OCI-LY7 (cell line): ENCODE data around the gene GADL1. TPM values are rescaled to one million over a fixed set of nuclear protein-coding genes. Genes with fewer than 3 reads are reported as not detected.

Experiments
- BruUV-seq: library from RNA; stranded (reverse); fragments of 400-500 nt; replicated peaks from 2 replicates; lab custom pipeline; 2021; lab: Mats Ljungman, UMichigan
- CTCF ChIA-PET: fragments of 300-600 bp; sonication (Branson Sonifier 250); formaldehyde crosslinking; loops from one replicate; lab custom pipeline; 2022; ENCODE audit warnings: antibody characterized with exemption; ENCODE audit not compliant: unreplicated experiment; lab: Charles Lee
- POLR2A ChIA-PET: fragments of 300-600 bp; sonication (Branson Sonifier 250); formaldehyde crosslinking; loops from one replicate; lab custom pipeline; 2022; ENCODE audit warnings: antibody characterized with exemption; lab: Charles Lee
- DNase-seq: peaks from one replicate; pipeline ENCODE4 v3.0.0-alpha.2; 2015; ENCODE audit warnings: low spot score
- H2AFZ ChIP-seq: fragments of 200-600 bp; sonication (generic), shearing (Covaris generic); 2 replicates; pipeline ENCODE4 v1.6.1; 2014; ENCODE audit warnings: mild to moderate bottlenecking, antibody characterized with exemption, low read length, moderate library complexity
- H3K27ac ChIP-seq: fragments of 200-600 bp; sonication (generic); 2 replicates; pipeline ENCODE4 v1.5.1; 2014; ENCODE audit warnings: mixed run types, low read depth, mild to moderate bottlenecking, moderate library complexity, low read length, inconsistent platforms; ENCODE audit not compliant: poor library complexity, severe bottlenecking
- H3K36me3 ChIP-seq: fragments of 200-600 bp; sonication (generic); 2 replicates; pipeline ENCODE4 v1.6.1; 2014; ENCODE audit warnings: mild to moderate bottlenecking, antibody characterized with exemption, low read length, moderate library complexity, mixed read lengths; ENCODE audit not compliant: insufficient read depth
- H3K4me1 ChIP-seq: fragments of 200-600 bp; sonication (generic); 2 replicates; pipeline ENCODE4 v1.5.1; 2014; ENCODE audit warnings: mild to moderate bottlenecking, low read length; ENCODE audit not compliant: insufficient read depth, poor library complexity, severe bottlenecking
- H3K4me2 ChIP-seq: fragments of 200-600 bp; sonication (generic); 2 replicates; pipeline ENCODE4 v1.6.1; 2014; ENCODE audit warnings: mild to moderate bottlenecking, low read length
- H3K4me3 ChIP-seq: fragments of 200-600 bp; sonication (generic); 2 replicates; pipeline ENCODE4 v1.5.1; 2014; ENCODE audit warnings: mild to moderate bottlenecking, low read depth, low read length; ENCODE audit not compliant: poor library complexity, severe bottlenecking
- H3K79me2 ChIP-seq: fragments of 200-600 bp; sonication (generic); 2 replicates; pipeline ENCODE4 v1.6.1; 2016; ENCODE audit warnings: low read depth, mild to moderate bottlenecking, low read length, moderate library complexity, mixed read lengths; ENCODE audit not compliant: insufficient read depth
- H3K9me2 ChIP-seq: fragments of 200-600 bp; sonication (generic); 2 replicates; pipeline ENCODE4 v1.6.1; 2016; ENCODE audit warnings: mild to moderate bottlenecking, low read length, mixed read lengths; ENCODE audit not compliant: insufficient read depth
- H3K9me3 ChIP-seq: fragments of 200-600 bp; sonication (generic); 2 replicates; pipeline ENCODE4 v1.6.1; 2014; ENCODE audit warnings: mild to moderate bottlenecking, mixed run types, low read length, mixed read lengths
- H4K20me1 ChIP-seq: fragments of 200-600 bp; sonication (generic); 2 replicates; pipeline ENCODE4 v1.6.1; 2014; ENCODE audit warnings: mild to moderate bottlenecking, antibody characterized with exemption, low read length, moderate library complexity, mixed read lengths; ENCODE audit not compliant: insufficient read depth
- CTCF ChIP-seq: fragments of 200-600 bp; sonication (generic); conservative IDR thresholded peaks from 2 replicates; pipeline ENCODE4 v1.5.1; 2014; ENCODE audit warnings: mild to moderate bottlenecking, antibody characterized with exemption, low read length, moderate library complexity, mixed read lengths
- EZH2phosphoT487 ChIP-seq: fragments of 200-600 bp; sonication (generic); IDR thresholded peaks from 2 replicates; pipeline ENCODE4 v1.6.1; 2018; ENCODE audit warnings: low read depth, borderline replicate concordance, mild to moderate bottlenecking, mixed run types, antibody characterized with exemption, low read length, moderate library complexity, mixed read lengths
- intact Hi-C: fragments of 100-400 bp; cut with micrococcal nuclease; formaldehyde crosslinking; loops from one replicate; pipeline ENCODE4 v1.10.0; 2022; ENCODE audit not compliant: unreplicated experiment
- total RNA-seq, 2 experiments: library from RNA; depleted of rRNA in 1 of 2; stranded (reverse); fragments of >200 nt in 1 of 2; shearing (Covaris generic) in 1 of 2; gene quantifications; 2 replicates each; pipeline ENCODE4 v1.2.3, GENCODE V29; 2014 to 2022

The GADL1 gene
- total RNA-seq, 2 experiments from 2014 or later = not detected

DNA sequence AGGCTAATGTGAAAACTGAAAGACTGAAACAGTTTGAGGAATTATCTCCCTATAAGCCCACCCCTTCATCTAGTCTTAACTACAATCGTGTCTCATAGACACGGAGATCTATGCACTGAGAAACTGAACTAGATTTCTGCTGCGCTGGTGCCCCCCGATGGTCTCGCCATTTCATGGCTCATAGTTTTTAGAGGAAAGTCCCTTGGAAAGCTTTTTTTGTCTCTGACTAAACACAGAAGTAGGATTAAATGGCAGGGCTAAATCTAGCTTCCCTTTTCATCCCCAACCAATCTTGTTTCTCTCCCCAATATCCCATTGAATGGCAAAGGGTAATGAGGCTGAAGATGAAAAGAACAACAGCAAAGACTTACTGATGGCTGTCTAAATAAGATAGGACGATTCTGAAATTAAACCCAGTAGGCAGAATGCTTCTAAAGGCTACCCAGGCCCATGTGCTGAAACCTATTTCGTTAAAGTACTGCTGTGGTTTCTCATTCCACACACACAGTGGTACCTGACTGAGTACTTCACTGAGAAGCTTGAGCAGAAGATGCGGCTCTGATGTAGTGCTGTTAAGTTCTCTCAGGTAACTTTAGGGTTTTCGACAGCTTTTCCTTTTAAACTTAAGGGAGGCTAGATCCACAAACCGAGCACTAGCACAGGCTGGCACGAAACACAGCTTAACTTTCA lies 142.7 kb downstream of the GADL1 start:
- Histone ChIP-seq H3K36me3 (no peaks in the 10 kb centered on the region), H4K20me1 (no peaks in the 10 kb centered on the region), H3K9me3 (no peaks in the 10 kb centered on the region), H3K79me2 (no peaks in the 10 kb centered on the region), H3K4me2 (no peak overlapping the region), H3K9me2 (no peaks in the 10 kb centered on the region), H2AFZ (no peak overlapping the region; the same call in 1 of the 2 replicates), H3K27ac (no peak overlapping the region), H3K4me1 (no peaks in the 10 kb centered on the region), H3K4me3 (no peak overlapping the region)
- CTCF ChIA-PET = no interaction called here
- no TSS peak for BruUV-seq
- no peak for TF ChIP-seq EZH2phosphoT487
- peak; percentile 82 for TF ChIP-seq CTCF
- intact Hi-C loops = loop anchor here (5.0 to 10.0 kb wide), 2 partner anchors 639 to 707 kb away; no protein-coding TSS in a partner anchor
- POLR2A ChIA-PET = interaction anchor here (0.7 kb wide), 1 partner anchor 1182 kb away, joined by 4 read pairs; no protein-coding TSS in a partner anchor
- DNase-seq = peak; percentile 55

- no peak overlapping the region for H3K4me2 ChIP-seq
- no peaks in the 10 kb centered on the region for H3K9me3 ChIP-seq
- H4K20me1 ChIP-seq = no peaks in the 10 kb centered on the region
- H3K79me2 ChIP-seq = no peaks in the 10 kb centered on the region
- no TSS peak for BruUV-seq
- peak; percentile 3 for DNase-seq
- no peak overlapping the region for H3K27ac ChIP-seq
- H3K9me2 ChIP-seq = no peaks in the 10 kb centered on the region
- H3K36me3 ChIP-seq = no peaks in the 10 kb centered on the region
- no peaks in the 10 kb centered on the region for H3K4me1 ChIP-seq
- no peak for TF ChIP-seq CTCF
- no peak for TF ChIP-seq EZH2phosphoT487
- no peak overlapping the region for H3K4me3 ChIP-seq
- intact Hi-C loops = loop anchor here (5.0 to 10.0 kb wide), 2 partner anchors 639 to 706 kb away; no protein-coding TSS in a partner anchor
- H2AFZ ChIP-seq = no peak overlapping the region
- CTCF ChIA-PET = no interaction called here
- POLR2A ChIA-PET = interaction anchor here (0.6 to 1.4 kb wide), 2 partner anchors 10 to 390 kb away, joined by 3 read pairs; no protein-coding TSS in a partner anchor
Measured at GRCh38 chr3:30750967-30751366, 143.5 kb downstream of the GADL1 start.

- Histone ChIP-seq H3K27ac (no peak overlapping the region), H3K4me1 (no peaks in the 10 kb centered on the region), H3K9me3 (no peaks in the 10 kb centered on the region), H3K9me2 (no peaks in the 10 kb centered on the region), H3K36me3 (no peaks in the 10 kb centered on the region), H3K4me3 (no peak overlapping the region), H3K79me2 (no peaks in the 10 kb centered on the region), H4K20me1 (no peaks in the 10 kb centered on the region), H2AFZ (no peak overlapping the region), H3K4me2 (no peak overlapping the region)
- ChIA-PET POLR2A (interaction anchor here (0.6 kb wide), 1 partner anchor 228 kb away, joined by 3 read pairs; no protein-coding TSS in a partner anchor), CTCF (no interaction called here)
- TF ChIP-seq CTCF (no peak), EZH2phosphoT487 (no peak)
- intact Hi-C loops = no loop called here
- DNase-seq = no peak
- no TSS peak for BruUV-seq
Measured at GRCh38 chr3:30749230-30749629, 145.2 kb downstream of the GADL1 start.
